ENCODE results near the gene STX1B. TPM values are rescaled to one million over a fixed set of nuclear protein-coding genes. Genes with fewer than 3 reads are reported as not detected.
A peak's percentile ranks its signal among the peaks of the same experiment; 100 is the strongest.

The STX1B gene
- total RNA-seq, 1 donor from 2014 or later, result 0.40 TPM

DNA sequence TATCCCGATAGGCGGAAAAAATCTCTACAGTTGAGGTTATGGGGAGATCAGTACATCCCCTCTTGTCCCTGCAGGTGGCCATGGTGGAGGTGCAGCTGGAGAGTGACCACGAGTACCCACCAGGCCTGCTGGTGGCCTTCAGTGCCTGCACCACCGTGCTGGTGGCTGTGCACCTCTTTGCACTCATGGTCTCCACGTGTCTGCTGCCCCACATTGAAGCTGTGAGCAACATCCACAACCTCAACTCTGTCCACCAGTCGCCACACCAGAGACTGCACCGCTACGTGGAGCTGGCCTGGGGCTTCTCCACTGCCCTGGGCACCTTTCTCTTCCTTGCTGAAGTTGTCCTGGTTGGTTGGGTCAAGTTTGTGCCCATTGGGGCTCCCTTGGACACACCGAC lies 57.3 kb downstream of the STX1B start:
- TF ChIP-seq CTCF (conservative IDR thresholded peaks at IDR 0.05; ENCODE audit: low read depth, low read length), result no peak
- no peak for DNase-seq (ENCODE audit: low read depth)
- no peak overlapping the region for H3K4me3 ChIP-seq (ENCODE audit: low read depth, low read length)

DNA sequence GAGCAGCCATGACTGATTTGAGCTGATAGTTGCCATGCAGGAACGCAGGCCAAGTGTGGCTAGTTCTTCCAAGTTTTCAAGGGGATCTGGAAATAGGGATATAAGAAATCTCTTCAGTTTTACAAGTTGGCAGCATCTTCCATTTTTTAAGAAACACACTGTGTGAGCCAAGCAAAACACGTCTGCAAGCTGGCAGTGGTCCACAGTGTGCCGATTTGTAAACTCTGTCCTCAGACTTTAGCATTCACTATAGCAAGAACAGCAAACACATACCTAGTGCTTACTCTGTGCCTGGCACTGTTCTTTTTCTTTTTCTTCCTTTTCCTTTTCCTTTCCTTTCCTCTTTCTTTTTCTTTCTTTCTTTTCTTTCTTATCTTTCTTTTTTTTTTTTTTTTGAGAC lies 58.7 kb downstream of the STX1B start:
- H3K4me3 ChIP-seq (ENCODE audit: low read depth, low read length), result no peak overlapping the region
- no peak for DNase-seq (ENCODE audit: low read depth)
- no peak for TF ChIP-seq CTCF (conservative IDR thresholded peaks at IDR 0.05; ENCODE audit: low read depth, low read length)

GRCh38 chr16:30951193-30951592 lies 59.2 kb downstream of the STX1B start:
- no peak for DNase-seq (ENCODE audit: low read depth)
- TF ChIP-seq CTCF (conservative IDR thresholded peaks at IDR 0.05; ENCODE audit: low read depth, low read length), result no peak
- no peak overlapping the region for H3K4me3 ChIP-seq (ENCODE audit: low read depth, low read length)

DNA sequence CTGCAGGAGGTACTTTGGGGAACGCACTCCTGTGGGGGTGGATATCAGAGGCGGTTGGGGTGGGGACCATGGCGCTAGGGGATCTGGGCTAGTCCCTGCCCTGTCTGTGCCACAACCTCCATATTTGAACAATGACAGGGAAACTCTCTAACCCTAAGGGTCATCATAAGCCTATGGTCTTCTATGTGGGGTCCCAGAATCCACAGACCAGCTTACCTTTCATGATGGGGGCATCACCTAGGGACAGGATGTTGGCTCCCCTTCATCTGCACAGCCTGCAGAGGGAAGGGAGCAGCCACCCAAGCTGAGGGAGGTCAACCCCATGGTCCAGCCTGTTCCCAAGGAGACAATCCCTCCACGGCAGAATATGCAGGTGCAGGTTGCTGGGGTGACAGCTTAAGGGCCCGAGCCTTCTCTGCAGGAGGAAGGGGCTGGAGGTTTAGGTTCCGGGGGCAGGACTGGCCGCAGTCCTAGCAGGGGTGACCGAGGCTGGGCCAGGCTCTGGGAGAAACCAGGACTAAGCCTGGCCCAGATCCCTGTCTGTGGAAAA lies 59.8 kb downstream of the STX1B start:
- TF ChIP-seq CTCF (conservative IDR thresholded peaks at IDR 0.05; ENCODE audit: low read depth, low read length), result no peak
- no peak for DNase-seq (ENCODE audit: low read depth)
- peak overlapping the region; percentile 95 for H3K4me3 ChIP-seq (ENCODE audit: low read depth, low read length)

DNA sequence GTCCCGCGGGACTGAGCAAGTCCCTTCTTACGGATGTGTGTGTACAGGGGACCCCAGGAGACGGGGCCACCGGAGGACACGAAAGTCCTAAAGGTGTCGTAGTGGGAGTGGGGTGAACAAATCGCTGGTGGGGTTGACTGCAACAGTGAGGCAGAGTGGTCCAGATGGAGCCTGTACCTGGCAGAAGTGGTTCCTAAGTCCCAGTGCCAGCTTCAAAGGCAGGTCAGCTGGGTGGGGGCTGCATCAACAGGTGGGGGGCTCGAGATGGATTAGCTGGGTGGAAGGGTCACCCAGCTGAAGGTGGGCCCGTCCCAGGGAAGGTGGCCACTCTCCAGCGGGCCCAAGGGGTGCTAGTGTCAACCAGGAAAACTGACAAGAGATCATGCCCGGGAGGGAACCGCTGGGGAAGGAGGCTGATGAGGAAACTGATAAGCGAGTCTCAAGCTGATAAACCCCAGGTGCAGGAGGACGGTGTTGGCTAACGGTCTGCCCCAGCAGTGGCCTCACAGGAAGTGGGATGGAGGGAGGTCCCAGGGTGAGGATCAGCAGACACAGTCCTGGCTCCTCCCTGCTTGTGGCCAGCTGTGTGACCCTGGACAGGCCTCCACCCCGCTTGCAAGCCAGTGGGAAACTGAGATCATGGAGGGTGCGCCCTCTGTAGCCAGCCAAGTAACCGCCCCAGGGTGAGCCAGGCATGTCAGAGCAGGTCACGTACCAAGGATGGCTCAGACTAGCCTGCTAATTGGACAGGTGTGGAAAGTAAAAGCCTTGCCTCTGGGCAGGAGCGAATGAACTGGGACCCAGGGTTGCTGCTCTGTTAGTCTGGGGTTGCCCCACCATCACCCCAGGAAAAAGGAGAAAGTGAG lies 60.6 kb downstream of the STX1B start:
- DNase-seq (ENCODE audit: low read depth), result peak; percentile 59
- TF ChIP-seq CTCF (conservative IDR thresholded peaks at IDR 0.05; ENCODE audit: low read depth, low read length), result peak; percentile 38
- H3K4me3 ChIP-seq (ENCODE audit: low read depth, low read length), result peak overlapping the region; percentile 95

GRCh38 chr16:30948667-30949649 lies 61.5 kb downstream of the STX1B start, which contains the start of gene ORAI3:
TSS of gene ORAI3 (plus strand) at chr16:30949068. CDS start at chr16:30949290, 222 bp downstream.
- no peak for TF ChIP-seq CTCF (conservative IDR thresholded peaks at IDR 0.05; ENCODE audit: low read depth, low read length)
- no peak for DNase-seq (ENCODE audit: low read depth)
- peak within 1 kb of the TSS; percentile 95 for H3K4me3 ChIP-seq (ENCODE audit: low read depth, low read length)

Data from epithelial cell of proximal tubule (primary cell).